GM19324 (cell line): Measurements from ENCODE around the gene PACSIN2.
"Not testable (repeated sequence)": the region's sequence is repeated elsewhere in the genome, so short reads cannot be mapped to it uniquely, and the experiment has no call there.

Experiments
- ATAC-seq: cut with Tn5 transposase; IDR thresholded peaks from one replicate; pipeline ENCODE4 v1.9.1; 2021; ENCODE audit warnings: mild to moderate bottlenecking, moderate library complexity; ENCODE audit not compliant: unreplicated experiment, low FRiP score

The PACSIN2 gene

GRCh38 chr22:42969348-42969975 is 45.5 kb downstream of the PACSIN2 start:
- ATAC-seq, result no peak

DNA sequence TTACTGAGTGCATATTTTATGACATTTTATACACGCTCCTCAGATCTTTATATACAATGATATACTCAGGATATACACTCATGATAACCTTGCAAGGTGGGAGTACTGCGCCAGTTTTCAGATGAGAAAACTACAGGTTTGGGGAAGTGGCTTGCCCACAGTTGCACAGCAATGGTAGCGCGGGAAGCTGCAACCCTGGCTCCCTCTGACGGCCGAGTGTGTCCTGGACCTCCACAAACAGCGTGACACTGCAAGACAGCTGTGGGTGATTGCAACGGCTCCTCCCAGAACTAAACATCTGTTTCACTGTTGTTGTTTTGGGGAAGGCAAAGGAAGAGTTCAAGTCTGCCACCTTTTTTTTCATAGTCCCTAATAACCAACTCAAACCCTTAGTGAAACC is 47.0 kb downstream of the PACSIN2 start:
- ATAC-seq, result no peak

GRCh38 chr22:42967005-42967404 is 47.9 kb downstream of the PACSIN2 start:
- ATAC-seq, result no peak

- no peak for ATAC-seq
Measured at GRCh38 chr22:42966497-42966896, 48.5 kb downstream of the PACSIN2 start.

DNA sequence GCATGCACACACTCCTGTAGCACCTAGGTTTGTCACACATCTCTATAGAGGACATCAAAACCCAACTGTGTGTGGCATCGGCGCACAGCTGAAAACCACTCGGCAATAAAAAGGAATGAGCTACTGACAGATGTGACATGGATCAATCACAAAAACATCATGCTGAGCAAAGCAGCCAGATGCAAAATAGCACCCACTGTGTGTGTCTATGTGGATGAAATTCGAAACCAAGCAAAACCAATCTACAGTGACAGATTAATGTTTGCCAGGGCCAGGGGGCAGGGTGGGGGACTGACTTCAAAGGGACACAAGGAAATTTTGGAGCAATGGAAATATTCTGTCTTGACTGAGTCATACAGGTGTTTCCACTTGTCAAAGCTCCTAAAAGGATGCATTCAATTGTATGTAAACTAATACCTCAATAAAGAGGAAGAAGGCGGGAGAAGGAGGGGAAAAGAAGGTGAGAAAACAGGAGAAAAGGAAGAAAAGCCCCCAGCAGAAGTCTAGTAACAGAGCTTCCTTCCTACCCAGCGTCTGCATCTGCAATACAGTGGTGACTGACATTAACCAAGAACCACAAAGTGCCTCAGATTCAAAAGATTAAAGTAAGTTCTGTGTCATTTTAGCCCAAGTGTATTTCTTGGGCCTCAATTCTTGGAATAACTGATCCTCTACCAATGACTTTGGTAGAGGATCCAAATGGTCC is 49.8 kb downstream of the PACSIN2 start:
- ATAC-seq, result no peak

DNA sequence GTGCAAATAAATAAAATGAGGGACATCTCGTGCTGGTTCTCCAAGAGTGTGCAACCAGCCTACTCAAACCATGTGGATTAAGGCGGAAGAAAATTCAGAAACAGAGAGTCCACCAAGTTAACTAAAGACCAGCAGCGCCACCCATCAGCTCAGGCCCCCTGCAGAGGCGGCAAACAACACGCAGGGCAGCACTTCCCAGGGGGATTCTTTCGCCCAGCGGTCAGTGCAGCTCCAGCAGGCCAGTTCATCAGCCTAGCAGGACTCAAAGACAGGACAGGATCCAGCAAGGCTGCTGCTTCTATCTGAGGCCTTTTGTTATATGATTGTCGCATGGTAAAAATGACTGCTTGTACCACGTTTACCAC is 51.7 kb downstream of the PACSIN2 start:
- ATAC-seq, result no peak

GRCh38 chr22:42962295-42963230 is 52.4 kb downstream of the PACSIN2 start:
- no peak for ATAC-seq

- no peak for ATAC-seq
Measured at GRCh38 chr22:42961810-42962209, 53.1 kb downstream of the PACSIN2 start.

- not testable (repeated sequence) for ATAC-seq
Measured at GRCh38 chr22:42961400-42961690, 53.6 kb downstream of the PACSIN2 start.

DNA sequence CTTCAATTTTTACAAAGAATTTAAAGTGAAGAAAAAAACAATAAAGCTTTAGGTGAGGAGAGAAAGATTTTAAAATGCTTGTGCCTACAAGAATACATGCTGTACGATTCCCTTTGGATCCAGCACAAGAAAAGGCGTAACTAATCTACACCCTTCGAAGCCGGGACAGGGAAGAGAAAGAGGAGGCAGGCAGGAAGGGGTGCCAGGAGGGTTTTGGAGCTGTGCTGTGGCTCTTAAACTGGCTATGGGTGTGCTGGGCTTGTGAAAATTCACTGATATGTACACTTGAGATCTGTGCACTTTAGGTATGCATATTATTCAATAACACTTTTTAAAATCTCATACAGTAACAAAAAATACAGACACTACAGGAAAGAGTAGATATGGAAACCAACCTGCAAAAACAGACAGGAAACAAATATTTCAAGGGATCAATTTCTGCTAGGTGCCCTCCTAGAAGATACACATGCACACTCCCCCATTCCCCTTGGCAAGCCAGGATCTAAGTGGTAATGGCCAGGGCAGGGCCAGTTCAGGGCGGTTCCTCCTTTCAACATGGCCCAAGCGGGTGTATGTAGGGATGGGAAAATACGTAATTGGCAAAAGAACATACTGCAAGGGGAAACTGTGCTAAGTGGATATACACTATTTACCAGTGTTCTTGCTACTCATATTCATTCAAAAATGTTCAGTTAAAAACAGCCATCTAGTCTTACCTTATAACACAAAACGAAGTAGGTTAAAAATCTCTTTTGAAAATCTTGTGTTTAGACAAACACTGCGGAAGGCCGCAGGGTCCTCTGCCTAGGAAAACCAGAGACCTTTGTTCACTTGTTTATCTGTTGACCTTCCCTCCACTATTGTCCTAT is 54.2 kb downstream of the PACSIN2 start:
- no peak for ATAC-seq

DNA sequence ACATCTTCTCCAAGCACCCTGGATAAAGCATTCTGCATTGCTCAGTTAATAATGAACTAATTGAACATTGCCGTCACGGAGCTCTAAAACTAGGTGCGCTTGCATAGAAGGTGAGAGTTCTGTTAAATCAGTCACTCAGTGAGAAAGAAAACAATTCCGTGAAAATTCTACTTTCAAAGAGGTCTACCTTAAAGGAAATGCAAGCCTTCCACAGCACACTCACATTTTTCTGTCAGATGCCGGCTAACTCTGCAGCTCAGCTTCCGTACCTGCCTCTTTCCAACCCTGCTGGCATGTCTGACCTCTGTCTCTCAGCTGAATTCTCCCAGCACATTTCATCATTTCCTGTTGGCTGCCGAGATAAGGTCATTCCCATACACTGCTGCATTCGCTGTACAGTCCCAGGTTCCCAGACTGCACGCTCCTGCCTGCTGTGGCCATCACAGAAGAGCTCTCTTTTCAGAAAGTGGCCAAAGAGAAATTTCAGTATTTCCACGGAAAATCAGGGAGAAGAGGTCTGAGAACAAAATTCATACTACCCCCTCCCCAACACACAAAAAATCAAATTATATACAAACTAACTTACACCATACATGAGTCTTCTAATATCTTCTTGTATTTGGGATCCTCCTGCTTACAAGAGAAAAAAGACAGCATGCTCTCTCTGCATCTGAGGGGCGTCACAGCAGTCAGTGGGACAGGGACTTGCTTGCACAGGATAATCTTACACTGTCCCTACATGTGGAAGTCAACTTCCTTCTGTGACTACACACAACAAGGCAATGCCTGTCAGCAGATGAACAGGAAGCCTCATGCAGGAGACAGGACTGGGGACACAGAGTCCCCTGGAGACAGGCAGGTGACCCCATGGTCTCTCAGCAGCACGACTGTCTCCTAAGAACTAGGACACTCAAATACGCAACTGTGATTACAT is 55.1 kb downstream of the PACSIN2 start:
- ATAC-seq, result no peak

- ATAC-seq, result no peak
Measured at GRCh38 chr22:42958937-42959336, 56.0 kb downstream of the PACSIN2 start.

DNA sequence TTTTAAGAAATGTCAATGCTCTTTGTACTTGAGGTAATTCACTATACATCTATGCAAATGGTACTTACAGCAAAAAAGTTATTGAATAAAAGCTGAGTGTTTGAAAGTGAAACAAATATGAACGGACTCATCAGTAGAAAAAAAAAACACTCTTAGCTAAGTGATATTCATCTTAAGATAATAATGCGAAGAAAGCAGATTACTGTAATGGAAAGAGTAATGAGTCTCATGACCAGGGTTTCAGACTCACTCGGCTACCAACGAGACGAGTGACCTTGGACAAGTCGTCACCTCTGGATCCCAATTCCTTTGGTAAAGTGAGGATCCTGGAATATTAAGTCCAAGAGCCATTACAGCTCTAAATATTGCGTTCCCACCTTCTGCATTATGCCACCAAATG is 57.0 kb downstream of the PACSIN2 start:
- ATAC-seq, result no peak

- ATAC-seq, result no peak
Measured at GRCh38 chr22:42957544-42957943, 57.4 kb downstream of the PACSIN2 start.

DNA sequence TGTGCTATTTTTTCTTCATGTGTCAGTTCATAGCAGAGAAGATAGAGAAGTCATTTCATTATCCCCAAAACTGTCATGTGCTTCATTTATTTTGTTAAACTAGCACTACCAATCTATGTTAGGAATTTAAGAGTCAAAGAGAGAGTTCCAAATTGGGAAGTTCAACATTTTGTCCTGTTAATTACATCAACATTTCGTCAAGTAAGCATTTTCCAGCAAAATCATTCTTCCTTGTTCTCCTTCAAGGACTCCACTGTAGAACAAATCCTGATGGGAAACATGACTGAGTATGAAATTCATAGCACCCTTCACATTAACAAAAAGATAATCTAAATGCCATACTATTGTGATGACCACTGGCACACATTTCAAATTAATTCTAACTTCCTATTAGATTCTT is 59.1 kb downstream of the PACSIN2 start:
- no peak for ATAC-seq

DNA sequence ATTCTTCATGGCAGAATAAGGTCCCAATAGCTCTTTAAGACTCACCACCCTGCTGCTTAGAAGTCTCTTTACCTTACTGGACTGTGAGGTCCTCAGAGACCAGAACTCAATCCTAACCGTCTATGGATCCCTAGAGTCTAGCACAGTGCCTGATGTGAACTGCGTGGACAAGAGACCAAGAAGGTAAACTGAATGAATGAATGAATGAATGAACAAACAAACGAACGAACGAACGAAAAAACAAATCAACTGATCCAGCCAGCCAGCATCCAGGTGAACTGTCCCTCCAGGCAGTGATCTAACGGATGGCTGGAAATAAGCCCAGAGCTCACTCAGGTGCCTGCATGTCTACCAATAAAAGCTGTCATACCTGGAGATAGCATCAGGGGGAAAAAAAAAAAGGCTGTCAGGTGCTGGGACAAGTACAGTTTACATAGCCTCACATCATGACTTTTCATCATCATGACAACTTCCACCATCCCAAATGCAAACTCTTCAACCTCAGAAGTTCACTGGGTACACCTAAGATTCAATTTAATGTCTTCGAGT is 59.8 kb downstream of the PACSIN2 start:
- no peak for ATAC-seq

GRCh38 chr22:42953751-42954150 is 61.2 kb downstream of the PACSIN2 start:
- not testable (repeated sequence) for ATAC-seq

DNA sequence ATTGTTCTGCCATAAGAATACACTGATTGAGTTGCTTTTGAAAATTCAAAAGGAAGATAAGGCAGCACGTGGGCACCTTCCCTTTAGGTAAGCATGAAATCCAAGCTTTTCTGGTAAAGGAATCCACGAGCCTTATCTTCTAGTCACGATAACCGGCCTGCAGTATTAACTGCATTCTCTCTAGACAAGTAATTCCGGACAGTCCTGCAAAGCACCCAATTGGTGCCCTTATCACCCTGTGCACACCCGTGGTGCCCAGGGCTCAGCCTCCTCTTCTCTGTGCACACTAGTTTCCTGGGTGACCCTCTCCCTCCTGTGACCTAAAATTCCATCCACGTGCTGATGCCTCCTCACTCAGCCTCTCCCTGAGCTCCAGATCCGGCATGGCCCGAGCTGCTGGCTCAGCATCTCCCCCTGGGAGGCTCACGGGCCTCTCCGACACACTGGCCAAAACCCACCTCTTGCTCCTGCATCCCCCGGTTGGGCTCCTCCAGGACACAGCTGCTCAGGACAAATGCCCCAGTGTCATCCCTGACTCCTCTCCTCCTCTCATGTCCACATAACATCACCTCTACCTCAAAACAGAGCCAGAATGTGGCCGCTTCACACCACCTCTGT is 63.7 kb downstream of the PACSIN2 start:
- no peak for ATAC-seq

DNA sequence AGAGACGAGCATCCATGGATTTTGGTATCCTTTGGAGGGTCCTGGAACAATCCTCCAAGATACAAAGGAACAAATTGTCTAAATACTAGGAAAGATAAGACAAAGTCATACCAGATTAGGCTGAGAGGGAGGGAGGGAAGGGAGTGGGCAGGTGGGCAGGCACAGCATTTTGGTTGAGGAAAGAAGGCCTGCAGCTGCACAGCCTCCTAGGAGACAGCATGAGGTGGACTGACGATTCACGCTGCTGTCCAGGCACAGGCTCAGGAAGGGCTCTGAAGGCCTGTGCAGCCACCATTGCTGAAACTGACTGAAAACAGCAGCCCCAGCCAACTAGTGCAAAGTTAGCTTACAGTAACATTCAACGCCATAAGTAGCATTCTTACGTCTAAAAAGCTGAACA is 64.7 kb downstream of the PACSIN2 start:
- ATAC-seq, result no peak
